HEK293T (cell line): Measurements from ENCODE around the gene CIITA.
"Not testable (repeated sequence)": the region's sequence is repeated elsewhere in the genome, so short reads cannot be mapped to it uniquely, and the experiment has no call there.

ENCODE experiments used
- CTCF ChIA-PET: fragments of 350-600 bp; formaldehyde crosslinking; extraction: SDS; loops from one replicate; lab custom pipeline; 2021; ENCODE audit warnings: antibody characterized with exemption, inconsistent platforms; lab: Yijun Ruan, JAX
- POLR2A ChIA-PET: fragments of 350-600 bp; formaldehyde crosslinking; extraction: SDS; loops from one replicate; lab custom pipeline; 2020; ENCODE audit warnings: antibody characterized with exemption, inconsistent platforms; lab: Yijun Ruan, JAX
- DNase-seq: peaks from one replicate; pipeline ENCODE4 v3.0.0; 2012; ENCODE audit warnings: mixed read lengths; ENCODE audit errors: extremely low spot score
- ARNT ChIP-seq: fragments of 450-650 bp; IDR thresholded peaks from 2 replicates; pipeline ENCODE4 v1.6.1; 2017; ENCODE audit warnings: mild to moderate bottlenecking
- BHLHE40 ChIP-seq: fragments of 450-650 bp; IDR thresholded peaks from 2 replicates; pipeline ENCODE4 v1.6.1; 2016; ENCODE audit warnings: mild to moderate bottlenecking, moderate library complexity, borderline replicate concordance
- CTBP1 ChIP-seq: fragments of 450-650 bp; IDR thresholded peaks from 2 replicates; pipeline ENCODE4 v1.6.1; 2016; ENCODE audit warnings: borderline replicate concordance
- ELF4 ChIP-seq: fragments of 450-650 bp; IDR thresholded peaks from 2 replicates; pipeline ENCODE4 v1.6.1; 2017; ENCODE audit warnings: antibody characterized with exemption
- FOXA1 ChIP-seq: fragments of 450-650 bp; IDR thresholded peaks from 2 replicates; pipeline ENCODE4 v1.6.1; 2016; ENCODE audit warnings: mild to moderate bottlenecking
- FOXK2 ChIP-seq: fragments of 450-650 bp; IDR thresholded peaks from 2 replicates; pipeline ENCODE4 v1.6.1; 2016; ENCODE audit warnings: mild to moderate bottlenecking
- FOXM1 ChIP-seq: fragments of 450-650 bp; IDR thresholded peaks from 2 replicates; pipeline ENCODE4 v1.6.1; 2017; ENCODE audit warnings: mild to moderate bottlenecking, borderline replicate concordance
- HDGF ChIP-seq: fragments of 450-650 bp; IDR thresholded peaks from 2 replicates; pipeline ENCODE4 v1.6.1; 2017; ENCODE audit warnings: antibody characterized with exemption, borderline replicate concordance
- L3MBTL2 ChIP-seq: fragments of 450-650 bp; conservative IDR thresholded peaks from 2 replicates; pipeline ENCODE4 v1.6.1; 2016; ENCODE audit warnings: mild to moderate bottlenecking
- LEF1 ChIP-seq: fragments of 450-650 bp; IDR thresholded peaks from 2 replicates; pipeline ENCODE4 v1.6.1; 2017; ENCODE audit warnings: mild to moderate bottlenecking, borderline replicate concordance
- NFRKB ChIP-seq: fragments of 450-650 bp; IDR thresholded peaks from 2 replicates; pipeline ENCODE4 v1.6.1; 2016; ENCODE audit warnings: mild to moderate bottlenecking, moderate library complexity
- SP1 ChIP-seq: fragments of 450-650 bp; IDR thresholded peaks from 2 replicates; pipeline ENCODE4 v1.6.1; 2017
- SUZ12 ChIP-seq: fragments of 450-650 bp; IDR thresholded peaks from 2 replicates; pipeline ENCODE4 v1.6.1; 2016; ENCODE audit warnings: mild to moderate bottlenecking
- TARDBP ChIP-seq: fragments of 450-650 bp; IDR thresholded peaks from 2 replicates; pipeline ENCODE4 v1.6.1; 2016
- ZNF384 ChIP-seq: fragments of 450-650 bp; IDR thresholded peaks from 2 replicates; pipeline ENCODE4 v1.6.1; 2016
- TF ChIP-seq, protein P1 (sequence below): fragments of 450-650 bp; IDR thresholded peaks from 2 replicates; pipeline ENCODE4 v1.6.1; 2016

The CIITA gene

DNA sequence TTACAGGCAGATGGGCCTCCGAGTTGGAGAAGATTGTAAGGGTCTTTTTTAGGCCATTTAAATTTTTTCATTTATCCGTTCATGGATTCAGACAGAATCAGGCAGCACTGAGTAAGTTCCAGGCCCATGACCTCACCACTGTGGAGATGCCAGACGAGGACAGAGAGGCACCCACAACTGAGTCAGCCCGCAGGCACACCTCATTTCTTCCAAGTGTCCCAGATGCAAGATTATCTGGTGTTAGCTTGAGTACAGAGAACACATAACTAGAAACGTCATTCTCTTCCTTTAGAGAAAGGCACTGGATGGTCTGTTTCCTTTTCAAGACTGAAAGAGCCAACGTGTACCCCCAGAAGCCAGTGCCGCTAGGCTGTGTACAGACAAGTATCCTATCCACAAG is 84.2 kb downstream of the CIITA start:
- ChIA-PET CTCF (interaction anchor here (0.7 kb wide), 1 partner anchor 29 kb away, joined by 4 read pairs; no protein-coding TSS in a partner anchor), POLR2A (no interaction called here)
- DNase-seq: no peak
- TF ChIP-seq, protein P1, sequence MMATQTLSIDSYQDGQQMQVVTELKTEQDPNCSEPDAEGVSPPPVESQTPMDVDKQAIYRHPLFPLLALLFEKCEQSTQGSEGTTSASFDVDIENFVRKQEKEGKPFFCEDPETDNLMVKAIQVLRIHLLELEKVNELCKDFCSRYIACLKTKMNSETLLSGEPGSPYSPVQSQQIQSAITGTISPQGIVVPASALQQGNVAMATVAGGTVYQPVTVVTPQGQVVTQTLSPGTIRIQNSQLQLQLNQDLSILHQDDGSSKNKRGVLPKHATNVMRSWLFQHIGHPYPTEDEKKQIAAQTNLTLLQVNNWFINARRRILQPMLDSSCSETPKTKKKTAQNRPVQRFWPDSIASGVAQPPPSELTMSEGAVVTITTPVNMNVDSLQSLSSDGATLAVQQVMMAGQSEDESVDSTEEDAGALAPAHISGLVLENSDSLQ: no peak
- no peak for TF ChIP-seq ELF4
- no peak for TF ChIP-seq LEF1
- no peak for TF ChIP-seq SP1
- no peak for TF ChIP-seq FOXK2
- TF ChIP-seq L3MBTL2: no peak
- no peak for TF ChIP-seq BHLHE40
- TF ChIP-seq ARNT: no peak
- TF ChIP-seq FOXA1: no peak

DNA sequence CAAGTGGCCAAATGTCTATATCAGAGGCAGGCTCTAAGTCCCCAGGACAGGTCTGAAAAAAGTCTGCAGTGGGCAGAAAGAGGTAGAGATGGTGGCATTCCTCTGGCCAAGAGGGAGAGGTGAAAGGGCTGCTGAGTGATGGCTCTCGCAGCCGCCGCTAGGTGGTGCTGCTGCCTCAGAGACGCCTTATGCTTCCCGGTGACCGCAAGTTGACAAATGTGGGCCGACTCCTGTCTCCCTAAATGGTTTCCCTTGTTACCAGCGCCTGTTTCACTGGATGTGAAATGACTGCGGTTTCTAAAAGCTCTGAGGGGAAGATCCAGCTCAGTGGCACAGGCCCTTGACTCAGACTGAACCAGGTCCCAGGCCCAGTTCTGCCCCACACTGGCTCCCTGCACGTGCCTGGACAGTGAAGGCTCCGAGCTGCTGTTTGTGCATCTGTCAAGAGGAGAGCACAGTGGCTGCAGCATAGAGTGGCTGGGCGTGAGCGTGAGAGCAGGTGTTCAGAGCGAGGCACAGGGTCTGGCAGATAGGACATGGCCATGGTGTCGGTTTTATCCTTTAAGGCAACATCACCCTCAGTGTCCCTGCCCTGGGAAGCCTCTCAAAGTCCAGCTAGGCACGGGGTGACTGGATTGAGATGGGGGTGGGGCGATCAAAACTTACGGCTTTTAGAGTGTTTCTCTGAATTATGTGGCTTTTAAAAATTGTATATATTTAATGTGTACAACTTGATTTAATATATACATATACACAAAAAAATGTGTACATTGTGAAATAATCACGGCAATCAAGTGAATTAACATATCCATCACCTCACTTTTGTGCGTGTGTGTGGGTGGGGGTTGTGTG is 87.3 kb downstream of the CIITA start:
- ChIA-PET POLR2A (interaction anchor here (0.8 to 2.3 kb wide), 2 partner anchors 291 to 392 kb away, joined by 3 to 7 read pairs; partner anchors contain the start of gene SOCS1), CTCF (interaction anchor here (0.6 to 2.0 kb wide), 10 partner anchors 10 to 848 kb away, joined by 3 to 11 read pairs (median 4); partner anchors contain the start of gene SOCS1)
- TF ChIP-seq, protein P1: peak; percentile 36; the same call in 1 of the 2 replicates
- TF ChIP-seq TARDBP: no peak
- peak; percentile 83 for DNase-seq

DNA sequence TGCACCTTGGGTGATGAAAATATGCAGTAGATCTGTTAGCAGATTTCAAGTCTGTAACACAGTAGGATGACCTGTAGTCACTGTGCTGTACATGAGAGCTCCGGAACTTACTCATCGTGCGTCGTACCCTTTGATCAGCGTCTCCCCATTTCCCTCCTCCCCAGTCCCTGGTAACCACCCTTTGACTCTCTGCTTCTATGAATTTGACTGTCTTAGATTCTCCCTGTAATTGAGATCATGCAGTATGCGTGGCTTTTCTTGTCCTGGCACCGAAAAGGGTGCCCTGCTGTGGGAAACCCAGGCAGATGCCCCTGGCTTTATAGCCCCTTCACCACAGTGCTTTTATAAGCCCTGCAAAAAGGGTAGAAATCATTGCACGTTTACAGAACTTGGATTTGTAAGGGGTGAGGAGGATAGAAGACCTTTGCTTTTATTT is 87.9 kb downstream of the CIITA start:
- CTCF ChIA-PET: interaction anchor here (1.3 to 2.0 kb wide), 4 partner anchors 10 to 440 kb away, joined by 3 to 11 read pairs (median 6); partner anchors contain the start of gene SOCS1
- TF ChIP-seq BHLHE40: no peak
- no peak for TF ChIP-seq TARDBP
- TF ChIP-seq FOXA1: no peak
- TF ChIP-seq NFRKB: no peak
- no peak for TF ChIP-seq ZNF384
- TF ChIP-seq ARNT: no peak
- no peak for TF ChIP-seq CTBP1
- no peak for TF ChIP-seq ELF4
- TF ChIP-seq HDGF: no peak
- TF ChIP-seq SP1: no peak
- POLR2A ChIA-PET: interaction anchor here (0.8 to 2.3 kb wide), 2 partner anchors 291 to 391 kb away, joined by 3 to 7 read pairs; partner anchors contain the start of gene SOCS1
- DNase-seq: no peak

DNA sequence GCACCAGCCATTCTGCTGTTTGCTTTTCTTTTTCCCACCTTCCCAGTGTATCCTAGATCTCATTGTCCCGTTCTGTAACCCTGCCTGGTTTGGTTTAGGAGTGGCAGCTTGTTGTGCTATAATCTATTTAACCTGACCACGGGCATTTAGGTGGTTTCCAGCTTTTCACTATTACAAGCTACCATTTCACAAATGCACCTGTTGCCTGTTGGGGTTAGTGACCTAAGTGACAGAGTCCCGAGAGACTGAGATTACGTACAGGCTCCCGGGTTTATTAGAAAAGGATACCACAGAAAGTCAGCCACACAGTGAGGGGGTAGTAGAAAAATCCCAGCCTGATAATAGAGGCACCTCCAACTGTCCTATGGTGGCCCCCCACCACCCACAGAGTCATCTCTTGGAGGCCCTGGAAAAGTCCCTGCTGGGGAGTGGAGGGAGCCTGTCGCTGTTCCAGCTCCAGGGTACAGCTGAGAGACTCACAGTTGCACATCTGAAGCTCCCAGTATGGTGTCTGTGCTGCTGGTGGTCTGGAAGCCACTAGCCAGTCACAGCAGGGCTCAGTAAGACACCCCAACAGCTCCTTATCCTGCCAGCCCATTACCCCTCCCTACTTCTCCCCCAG is 88.5 kb downstream of the CIITA start:
- TF ChIP-seq ELF4: no peak
- TF ChIP-seq SP1: no peak
- POLR2A ChIA-PET: no interaction called here
- CTCF ChIA-PET: interaction anchor here (1.6 to 2.0 kb wide), 2 partner anchors 290 to 440 kb away, joined by 3 to 11 read pairs; partner anchors contain the start of gene SOCS1
- no peak for DNase-seq

DNA sequence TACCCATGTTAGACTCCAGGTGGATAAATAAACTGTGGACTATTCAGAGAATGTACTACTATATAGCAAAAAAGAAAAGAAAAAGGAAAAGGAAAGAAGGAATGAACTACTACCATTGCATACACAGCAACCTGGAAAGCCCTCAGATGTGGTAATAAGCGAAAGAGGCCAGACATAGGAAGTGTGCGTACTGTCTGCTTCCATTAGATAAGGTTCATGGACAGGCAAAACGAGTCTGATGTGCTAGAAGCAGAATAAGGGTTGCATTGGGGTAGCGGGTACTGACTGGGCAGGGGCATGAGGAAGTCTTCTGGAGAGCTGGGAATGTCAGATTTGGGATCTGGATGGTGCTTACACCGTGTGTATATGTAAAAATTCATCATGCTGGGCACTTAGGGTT is 89.1 kb downstream of the CIITA start:
- TF ChIP-seq L3MBTL2 (no peak), TARDBP (no peak), ARNT (no peak), SP1 (no peak), FOXM1 (no peak), SUZ12 (no peak), ZNF384 (no peak), HDGF (no peak), BHLHE40 (no peak), ELF4 (no peak)
- TF ChIP-seq, protein P1: no peak
- POLR2A ChIA-PET: no interaction called here
- CTCF ChIA-PET: interaction anchor here (0.6 to 1.6 kb wide), 4 partner anchors 12 to 439 kb away, joined by 3 to 6 read pairs (median 3); no protein-coding TSS in a partner anchor
- no peak for DNase-seq

DNA sequence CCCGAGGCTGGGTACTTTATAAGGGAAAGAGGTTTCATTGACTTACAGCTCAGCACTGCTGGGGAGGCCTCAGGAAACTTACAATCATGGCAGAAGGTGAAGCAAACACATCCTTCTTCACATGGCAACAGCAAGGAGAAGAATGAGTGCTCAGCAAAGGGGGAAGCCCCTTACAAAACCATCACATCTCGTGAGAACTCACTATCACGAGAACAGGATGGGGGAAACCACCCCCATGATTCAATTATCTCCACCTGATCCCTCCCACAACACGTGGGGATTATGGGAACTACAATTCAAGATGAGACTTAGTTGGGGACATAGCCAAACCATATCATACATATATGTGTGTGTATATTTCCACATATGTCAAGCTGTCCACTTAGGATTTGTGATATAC is 89.6 kb downstream of the CIITA start:
- DNase-seq, POLR2A ChIA-PET: not testable (repeated sequence)
- CTCF ChIA-PET: interaction anchor here (0.6 to 1.0 kb wide), 3 partner anchors 12 to 362 kb away, joined by 3 to 6 read pairs (median 3); no protein-coding TSS in a partner anchor

DNA sequence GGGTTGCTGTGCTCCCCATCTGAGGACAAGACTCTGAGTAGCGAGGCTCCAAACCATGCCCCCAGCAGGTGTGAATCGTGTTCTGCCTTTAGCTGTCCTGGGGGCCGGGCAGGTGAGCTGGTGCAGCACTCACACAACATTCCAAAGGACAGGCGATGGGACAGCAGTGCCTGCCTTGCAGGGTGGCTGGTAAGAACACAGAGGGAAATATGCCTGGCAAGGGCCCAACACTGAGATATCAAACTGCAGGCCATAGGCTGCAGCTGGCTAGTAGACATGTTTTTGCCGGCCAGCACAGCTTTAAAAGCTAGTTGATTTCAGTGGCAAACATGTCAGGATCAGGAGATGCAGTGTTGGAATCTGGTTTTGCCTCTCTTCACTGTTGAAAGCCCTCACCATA is 91.0 kb downstream of the CIITA start:
- no peak for TF ChIP-seq FOXK2
- no peak for TF ChIP-seq HDGF
- no peak for TF ChIP-seq ELF4
- no peak for TF ChIP-seq ARNT
- TF ChIP-seq TARDBP: no peak
- no peak for TF ChIP-seq LEF1
- no peak for TF ChIP-seq SUZ12
- TF ChIP-seq CTBP1: no peak
- no peak for TF ChIP-seq FOXM1
- TF ChIP-seq L3MBTL2: no peak
- TF ChIP-seq, protein P1: no peak
- no peak for TF ChIP-seq BHLHE40
- no peak for TF ChIP-seq NFRKB
- no peak for TF ChIP-seq FOXA1
- TF ChIP-seq SP1: no peak
- TF ChIP-seq ZNF384: no peak
- DNase-seq: no peak
- ChIA-PET CTCF (no interaction called here), POLR2A (no interaction called here)
